Common myeloid progenitor, CD34-positive (primary cell): ENCODE measurements around the gene POP7.
"Not testable (repeated sequence)": the region's sequence is repeated elsewhere in the genome, so short reads cannot be mapped to it uniquely, and the experiment has no call there.

Source experiments
- CTCF ChIA-PET: fragments of 350-600 bp; sonication (Branson Sonifier 250); formaldehyde crosslinking; loops from one replicate; lab custom pipeline; 2021; ENCODE audit warnings: antibody characterized with exemption; lab: Charles Lee
- POLR2A ChIA-PET: fragments of 350-600 bp; sonication (Branson Sonifier 250); formaldehyde crosslinking; loops from one replicate; lab custom pipeline; 2021; ENCODE audit warnings: antibody characterized with exemption; lab: Charles Lee
- DNase-seq, 3 donors: peaks; one replicate each; pipeline versions ENCODE4 v3.0.0 to v3.0.0-alpha.2; 2013
- H3K27ac ChIP-seq, 2 experiments: 1 replicate in 1 of 2; 2 replicates in 1 of 2; pipeline ENCODE4 v1.7.0; 2013; ENCODE audit warnings: inconsistent platforms in 2 of 2, low read length in 2 of 2, mild to moderate bottlenecking in 2 of 2, low read depth in 1 of 2, moderate library complexity in 1 of 2; ENCODE audit not compliant: severe bottlenecking in 2 of 2, insufficient read depth in 1 of 2, poor library complexity in 1 of 2
- H3K27me3 ChIP-seq, 5 experiments: replicated peaks in 2 of 5; 1 replicate in 3 of 5; 2 replicates in 2 of 5; pipeline versions ENCODE4 v1.6.1 to v1.7.0; 2013; ENCODE audit warnings: low read length in 4 of 5, mild to moderate bottlenecking in 2 of 5, moderate library complexity in 2 of 5, inconsistent platforms in 1 of 5; ENCODE audit not compliant: insufficient read depth in 5 of 5, control insufficient read depth in 4 of 5
- H3K36me3 ChIP-seq, 4 experiments: 1 replicate in 2 of 4; 2 replicates in 2 of 4; pipeline versions ENCODE4 v1.6.1 to v1.7.0; 2013; ENCODE audit warnings: low read length in 3 of 4, control low read depth in 1 of 4, mild to moderate bottlenecking in 1 of 4; ENCODE audit not compliant: control insufficient read depth in 4 of 4, insufficient read depth in 4 of 4
- H3K4me1 ChIP-seq, 4 experiments: 1 replicate in 3 of 4; 2 replicates in 1 of 4; pipeline versions ENCODE4 v1.6.1 to v1.7.1; 2013; ENCODE audit warnings: low read length in 3 of 4, mild to moderate bottlenecking in 3 of 4, control low read depth in 1 of 4, inconsistent platforms in 1 of 4, moderate library complexity in 1 of 4; ENCODE audit not compliant: control insufficient read depth in 4 of 4, insufficient read depth in 4 of 4; ENCODE audit errors: control extremely low read depth in 1 of 4
- H3K4me3 ChIP-seq, 7 experiments: 1 replicate in 4 of 7; 2 replicates in 3 of 7; pipeline versions ENCODE4 v1.5.1 to v1.7.0; 2013; ENCODE audit warnings: mild to moderate bottlenecking in 7 of 7, low read length in 6 of 7, moderate library complexity in 6 of 7, inconsistent platforms in 2 of 7, low read depth in 2 of 7, control low read depth in 1 of 7; ENCODE audit not compliant: insufficient read depth in 4 of 7, control insufficient read depth in 1 of 7; ENCODE audit errors: extremely low read depth in 1 of 7
- H3K9me3 ChIP-seq, 5 experiments: 1 replicate in 4 of 5; 2 replicates in 1 of 5; pipeline versions ENCODE4 v1.6.1 to v1.7.1; 2013; ENCODE audit warnings: low read length in 4 of 5, mild to moderate bottlenecking in 2 of 5, inconsistent platforms in 1 of 5, low read depth in 1 of 5, moderate library complexity in 1 of 5; ENCODE audit not compliant: control insufficient read depth in 4 of 5, insufficient read depth in 2 of 5; ENCODE audit errors: control extremely low read depth in 1 of 5
- WGBS: methylation state at CpG from one replicate; pipeline ENCODE4 v1.1.5; 2013; ENCODE audit not compliant: insufficient coverage; 5-methylcytosine and 5-hydroxymethylcytosine counted together

The POP7 gene

GRCh38 chr7:100706672-100707311 is 871 bp downstream of the POP7 start:
- ChIA-PET CTCF (interaction anchor here (0.6 to 8.6 kb wide), 9 partner anchors 11 to 238 kb away, joined by 3 to 79 read pairs (median 11); partner anchors contain the start of genes SLC12A9 and ZAN), POLR2A (no interaction called here)
- no peak for DNase-seq
- Histone ChIP-seq H3K9me3 (no peaks in the 10 kb centered on the region), H3K27me3 (no peaks in the 10 kb centered on the region), H3K27ac (peak overlapping the region; percentile 33 to 87), H3K4me3 (peak overlapping the region in 6 of 7 experiments; percentile 62 to 97 (median 89)), H3K4me1 (peaks cover 0 to 23% (median 19%) of the 10 kb centered on the region in 4 experiments), H3K36me3 (peaks cover 0 to 11% (median 1%) of the 10 kb centered on the region in 4 experiments)
- 64% methylated on average over 32 of the region's 34 CpGs for WGBS

GRCh38 chr7:100708395-100708794 is 2.5 kb downstream of the POP7 start:
- no peak for DNase-seq
- Histone ChIP-seq H3K9me3 (no peaks in the 10 kb centered on the region), H3K27ac (no peak overlapping the region), H3K36me3 (peaks cover 0 to 11% (median 1%) of the 10 kb centered on the region in 4 experiments), H3K4me3 (no peak overlapping the region), H3K4me1 (peaks cover 0 to 23% (median 19%) of the 10 kb centered on the region in 4 experiments), H3K27me3 (no peaks in the 10 kb centered on the region)
- WGBS: 91% methylated on average over 6 of the region's 6 CpGs
- ChIA-PET CTCF (interaction anchor here (0.6 to 8.6 kb wide), 6 partner anchors 8 to 413 kb away, joined by 3 to 79 read pairs (median 3); partner anchors contain the start of genes EPO and SLC12A9), POLR2A (no interaction called here)

- 50% methylated on average over 2 of the region's 4 CpGs for WGBS
- POLR2A ChIA-PET: no interaction called here
- Histone ChIP-seq H3K27ac (no peak overlapping the region), H3K9me3 (no peaks in the 10 kb centered on the region), H3K36me3 (peaks cover 0 to 11% (median 1%) of the 10 kb centered on the region in 4 experiments), H3K4me3 (no peak overlapping the region), H3K4me1 (peaks cover 0 to 15% (median 11%) of the 10 kb centered on the region in 4 experiments), H3K27me3 (no peaks in the 10 kb centered on the region)
- no peak for DNase-seq
- CTCF ChIA-PET: interaction anchor here (1.1 to 2.5 kb wide), 3 partner anchors 15 to 140 kb away, joined by 3 to 11 read pairs (median 3); no protein-coding TSS in a partner anchor
These were observed 4.5 kb downstream of the POP7 start for GRCh38 chr7:100710452-100710851.

GRCh38 chr7:100711369-100711768 is 5.4 kb downstream of the POP7 start:
- peaks cover 0 to 12% (median 8%) of the 10 kb centered on the region in 4 experiments for H3K4me1 ChIP-seq
- no peak for DNase-seq
- H3K27ac ChIP-seq: no peak overlapping the region
- CTCF ChIA-PET: interaction anchor here (0.7 to 2.5 kb wide), 4 partner anchors 14 to 139 kb away, joined by 3 to 11 read pairs (median 3); no protein-coding TSS in a partner anchor
- H3K9me3 ChIP-seq: no peaks in the 10 kb centered on the region
- peaks cover 0 to 11% (median 1%) of the 10 kb centered on the region in 4 experiments for H3K36me3 ChIP-seq
- POLR2A ChIA-PET: no interaction called here
- H3K27me3 ChIP-seq: no peaks in the 10 kb centered on the region
- H3K4me3 ChIP-seq: no peak overlapping the region
- 94% methylated on average over 11 of the region's 11 CpGs for WGBS

- ChIA-PET POLR2A (interaction anchor here (0.5 kb wide), 1 partner anchor 564 kb away, joined by 3 read pairs; no protein-coding TSS in a partner anchor), CTCF (interaction anchor here (1.1 to 1.2 kb wide), 2 partner anchors 9 to 16 kb away, joined by 3 to 4 read pairs; partner anchors contain the start of gene POP7)
- Histone ChIP-seq H3K36me3 (no peaks in the 10 kb centered on the region), H3K27me3 (peaks cover 0 to 14% (median 4%) of the 10 kb centered on the region in 5 experiments), H3K4me3 (no peak overlapping the region), H3K27ac (no peak overlapping the region), H3K4me1 (no peaks in the 10 kb centered on the region), H3K9me3 (peaks cover 0 to 12% (median 4%) of the 10 kb centered on the region in 5 experiments)
- 93% methylated on average over 5 of the region's 8 CpGs for WGBS
- DNase-seq: no peak
These were observed 8.8 kb downstream of the POP7 start for GRCh38 chr7:100714725-100715124.

- Histone ChIP-seq H3K4me1 (peaks cover 0 to 14% (median 8%) of the 10 kb centered on the region in 4 experiments), H3K27me3 (peaks cover 0 to 37% (median 18%) of the 10 kb centered on the region in 5 experiments), H3K9me3 (peaks cover 0 to 13% (median 4%) of the 10 kb centered on the region in 5 experiments)
- WGBS: 100% methylated on average over 2 of the region's 2 CpGs
- H3K4me3 ChIP-seq, H3K27ac ChIP-seq, H3K36me3 ChIP-seq, POLR2A ChIA-PET, DNase-seq: not testable (repeated sequence)
- CTCF ChIA-PET: interaction anchor here (0.6 to 1.7 kb wide), 3 partner anchors 9 to 25 kb away, joined by 3 to 4 read pairs (median 3); no protein-coding TSS in a partner anchor
These were observed 11.2 kb downstream of the POP7 start for GRCh38 chr7:100717073-100717472.
